Activated CD4-positive, alpha-beta T cell treated with anti-CD3 and anti-CD28 coated beads, Interleukin-2, Interleukin-4, amounts not matched to agents 100 ng/mL and 50 ng/mL, durations not matched to agents 16 hours and 8 hours (primary cell): ENCODE measurements around the gene GADD45B.
"Not testable (repeated sequence)": the region's sequence is repeated elsewhere in the genome, so short reads cannot be mapped to it uniquely, and the experiment has no call there.

Experiments used
- DNase-seq: peaks from one replicate; pipeline ENCODE4 v3.0.0-alpha.2; 2020; ENCODE audit warnings: low spot score

Gene GADD45B

GRCh38 chr19:2514981-2515518, 39.1 kb downstream of the GADD45B start:
- DNase-seq: no peak

DNA sequence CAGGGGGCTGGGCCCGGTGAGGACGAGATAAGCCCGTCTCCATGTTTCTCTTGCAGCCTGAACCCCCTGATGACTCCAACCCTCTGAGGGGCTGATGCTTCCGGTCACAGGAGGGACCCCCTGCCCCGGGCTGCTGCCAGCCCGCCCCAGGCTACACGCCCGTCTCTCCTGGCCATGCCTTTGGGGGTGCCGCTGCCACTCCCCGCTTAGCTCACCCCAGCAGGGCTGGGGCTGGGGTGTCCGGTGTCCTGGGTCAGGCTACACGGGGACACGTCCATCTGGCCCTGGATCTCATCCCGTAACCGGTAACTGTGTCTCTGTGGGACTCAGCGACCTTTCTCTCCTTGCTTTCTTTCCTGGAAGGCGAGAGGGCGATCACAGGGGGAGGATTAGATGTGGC, 40.8 kb downstream of the GADD45B start:
- no peak for DNase-seq

DNA sequence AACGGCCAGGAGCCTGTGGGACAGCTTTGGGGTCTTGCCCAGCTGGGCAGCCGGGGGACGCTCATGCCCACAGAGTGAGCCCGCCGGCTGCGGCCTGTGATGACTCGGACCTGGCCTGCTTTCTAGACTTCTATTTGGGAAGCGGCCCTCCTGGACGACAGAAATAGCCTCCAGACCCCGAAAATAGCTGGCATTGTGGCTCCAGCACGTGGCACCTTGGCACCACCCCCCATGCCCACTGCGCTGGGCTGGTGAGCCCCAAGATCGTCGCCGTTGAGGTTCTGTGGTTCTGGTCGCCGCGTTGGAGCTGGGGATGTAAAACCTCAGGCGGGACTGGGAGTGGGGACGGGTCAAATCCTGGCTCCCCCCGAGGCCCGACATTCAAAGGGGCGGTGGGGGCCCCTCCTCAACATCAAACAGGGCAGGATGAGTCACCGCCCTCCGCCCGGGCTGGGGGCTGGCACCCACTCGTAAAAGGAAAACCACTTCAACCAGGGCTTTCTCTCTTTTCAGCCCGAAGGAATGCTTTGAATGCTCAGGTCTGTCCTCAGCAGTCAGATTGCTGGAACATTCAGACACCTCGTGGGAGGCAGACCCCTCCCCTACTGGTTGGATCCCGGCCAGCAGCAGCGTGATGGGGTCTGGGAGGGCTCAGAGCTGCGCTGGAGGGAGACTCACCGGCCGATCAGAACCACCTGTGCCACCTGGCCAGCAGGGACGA, 42.1 kb downstream of the GADD45B start:
- DNase-seq: no peak

DNA sequence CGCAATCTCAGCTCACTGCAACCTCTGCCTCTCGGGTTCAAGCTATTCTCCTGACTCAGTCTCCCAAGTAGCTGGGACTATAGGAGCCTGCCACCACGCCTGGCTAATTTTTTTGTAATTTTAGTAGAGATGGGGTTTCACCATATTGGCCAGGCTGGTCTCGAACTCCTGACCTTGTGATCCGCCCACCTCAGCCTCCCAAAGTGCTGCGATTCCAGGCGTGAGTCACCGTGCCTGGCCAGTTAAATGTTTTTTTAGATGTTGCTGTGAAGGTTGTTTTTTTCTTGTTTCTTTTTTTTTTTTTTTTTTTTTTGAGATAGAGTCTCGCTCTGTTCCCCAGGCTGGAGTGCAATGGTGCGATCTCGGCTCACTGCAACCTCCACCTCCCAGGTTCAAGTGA, 42.9 kb downstream of the GADD45B start:
- not testable (repeated sequence) for DNase-seq

DNA sequence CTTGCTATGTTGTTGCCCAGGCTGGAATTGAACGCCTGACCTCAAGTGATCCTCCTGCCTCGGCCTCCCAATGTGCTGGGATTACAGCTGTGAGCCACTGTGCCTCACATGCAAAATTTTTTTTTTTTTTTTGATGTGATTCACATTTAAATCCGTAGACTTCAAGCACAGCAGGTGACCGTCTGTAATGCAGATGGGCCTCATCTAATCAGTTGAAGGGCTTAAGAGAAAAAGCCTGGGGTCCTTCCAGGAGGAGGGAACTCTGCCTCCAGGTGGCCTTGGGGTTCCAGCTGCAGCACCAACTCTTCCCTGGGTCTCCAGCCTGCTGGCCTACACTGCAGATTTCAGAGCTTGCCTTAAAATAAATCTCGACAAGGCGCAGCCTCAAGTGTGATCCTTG, 43.6 kb downstream of the GADD45B start:
- no peak for DNase-seq

DNA sequence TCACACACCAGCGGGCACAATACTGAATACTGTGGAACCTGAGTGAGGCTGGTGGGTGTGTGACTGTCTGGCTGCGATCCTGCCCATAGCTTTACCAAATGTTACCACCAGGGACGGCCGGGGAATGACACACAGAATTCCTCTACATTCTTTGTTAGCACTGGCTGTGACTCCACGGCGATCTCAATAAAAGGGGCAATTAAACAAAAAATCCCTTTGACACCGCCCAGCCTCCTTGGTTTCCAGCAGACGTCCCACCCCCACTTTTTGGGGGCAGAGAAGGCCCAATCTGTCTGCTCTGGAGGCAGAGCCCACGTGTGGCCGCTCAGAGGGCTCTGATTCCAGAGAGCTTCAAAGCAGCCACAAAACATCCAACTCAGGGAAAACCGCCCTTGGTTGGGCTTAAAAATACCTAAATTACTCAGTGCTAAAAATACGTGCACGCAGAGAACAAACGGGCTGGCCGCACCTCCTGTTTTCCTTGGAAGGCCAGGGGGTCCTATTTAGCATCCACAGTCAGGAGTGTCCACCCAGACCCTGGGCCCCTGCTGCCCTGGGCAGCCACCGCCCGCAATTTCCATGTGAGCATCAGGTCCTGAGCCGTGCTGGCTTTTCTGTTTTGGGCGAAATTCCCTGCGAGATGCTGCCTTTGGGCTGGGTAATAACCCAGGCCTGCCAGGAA, 47.8 kb downstream of the GADD45B start:
- DNase-seq: no peak

GRCh38 chr19:2524361-2524839, 48.5 kb downstream of the GADD45B start:
- no peak for DNase-seq

GRCh38 chr19:2524840-2525723, 49.2 kb downstream of the GADD45B start:
- no peak for DNase-seq

DNA sequence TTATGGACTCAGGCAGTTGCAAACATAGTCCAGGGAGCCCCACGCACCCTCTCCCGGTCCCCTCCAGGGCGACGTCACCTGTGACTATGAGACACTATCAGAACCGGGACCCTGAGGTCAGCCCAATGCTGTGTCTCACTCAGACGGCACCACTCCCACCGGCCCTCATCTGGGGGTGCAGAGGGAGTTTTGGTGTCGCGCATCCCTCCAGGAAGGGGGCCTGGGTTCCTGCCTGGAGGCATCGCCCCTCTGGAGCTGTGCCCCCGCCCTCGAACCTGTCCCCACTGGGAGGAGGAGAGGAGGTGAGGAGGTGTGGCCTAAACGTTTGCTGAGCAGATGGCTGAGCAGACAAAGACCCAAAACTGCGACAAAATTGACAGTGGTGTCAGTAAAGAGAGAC, 51.2 kb downstream of the GADD45B start:
- DNase-seq: no peak

DNA sequence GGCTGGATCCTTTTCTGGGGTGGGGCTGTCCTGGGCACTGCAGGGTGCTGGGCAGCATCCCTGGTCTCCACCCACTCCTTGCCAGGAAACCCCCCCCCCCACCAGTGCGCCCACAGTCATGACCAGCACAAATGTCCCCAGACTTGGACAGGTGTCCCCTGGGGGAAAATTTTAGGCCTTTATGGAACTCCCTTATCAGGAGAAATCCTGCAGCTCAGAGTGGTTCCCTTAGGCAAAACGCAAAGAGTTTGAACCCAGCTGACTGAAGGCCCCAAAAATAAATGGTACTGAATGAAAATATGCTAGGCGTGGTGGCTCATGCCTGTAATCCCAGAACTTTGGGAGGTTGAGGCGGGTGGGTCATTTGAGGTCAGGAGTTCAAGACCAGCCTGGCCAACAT, 51.8 kb downstream of the GADD45B start:
- DNase-seq: no peak
